ENCODE measurements around the gene AMOT. TPM values are rescaled to one million over a fixed set of nuclear protein-coding genes. Genes with fewer than 3 reads are reported as not detected.
"Not testable (repeated sequence)": the region's sequence is repeated elsewhere in the genome, so short reads cannot be mapped to it uniquely, and the experiment has no call there.

Gene AMOT, protein sequence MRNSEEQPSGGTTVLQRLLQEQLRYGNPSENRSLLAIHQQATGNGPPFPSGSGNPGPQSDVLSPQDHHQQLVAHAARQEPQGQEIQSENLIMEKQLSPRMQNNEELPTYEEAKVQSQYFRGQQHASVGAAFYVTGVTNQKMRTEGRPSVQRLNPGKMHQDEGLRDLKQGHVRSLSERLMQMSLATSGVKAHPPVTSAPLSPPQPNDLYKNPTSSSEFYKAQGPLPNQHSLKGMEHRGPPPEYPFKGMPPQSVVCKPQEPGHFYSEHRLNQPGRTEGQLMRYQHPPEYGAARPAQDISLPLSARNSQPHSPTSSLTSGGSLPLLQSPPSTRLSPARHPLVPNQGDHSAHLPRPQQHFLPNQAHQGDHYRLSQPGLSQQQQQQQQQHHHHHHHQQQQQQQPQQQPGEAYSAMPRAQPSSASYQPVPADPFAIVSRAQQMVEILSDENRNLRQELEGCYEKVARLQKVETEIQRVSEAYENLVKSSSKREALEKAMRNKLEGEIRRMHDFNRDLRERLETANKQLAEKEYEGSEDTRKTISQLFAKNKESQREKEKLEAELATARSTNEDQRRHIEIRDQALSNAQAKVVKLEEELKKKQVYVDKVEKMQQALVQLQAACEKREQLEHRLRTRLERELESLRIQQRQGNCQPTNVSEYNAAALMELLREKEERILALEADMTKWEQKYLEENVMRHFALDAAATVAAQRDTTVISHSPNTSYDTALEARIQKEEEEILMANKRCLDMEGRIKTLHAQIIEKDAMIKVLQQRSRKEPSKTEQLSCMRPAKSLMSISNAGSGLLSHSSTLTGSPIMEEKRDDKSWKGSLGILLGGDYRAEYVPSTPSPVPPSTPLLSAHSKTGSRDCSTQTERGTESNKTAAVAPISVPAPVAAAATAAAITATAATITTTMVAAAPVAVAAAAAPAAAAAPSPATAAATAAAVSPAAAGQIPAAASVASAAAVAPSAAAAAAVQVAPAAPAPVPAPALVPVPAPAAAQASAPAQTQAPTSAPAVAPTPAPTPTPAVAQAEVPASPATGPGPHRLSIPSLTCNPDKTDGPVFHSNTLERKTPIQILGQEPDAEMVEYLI
- total RNA-seq = 1.6 and 1.8 TPM in 2 replicates

DNA sequence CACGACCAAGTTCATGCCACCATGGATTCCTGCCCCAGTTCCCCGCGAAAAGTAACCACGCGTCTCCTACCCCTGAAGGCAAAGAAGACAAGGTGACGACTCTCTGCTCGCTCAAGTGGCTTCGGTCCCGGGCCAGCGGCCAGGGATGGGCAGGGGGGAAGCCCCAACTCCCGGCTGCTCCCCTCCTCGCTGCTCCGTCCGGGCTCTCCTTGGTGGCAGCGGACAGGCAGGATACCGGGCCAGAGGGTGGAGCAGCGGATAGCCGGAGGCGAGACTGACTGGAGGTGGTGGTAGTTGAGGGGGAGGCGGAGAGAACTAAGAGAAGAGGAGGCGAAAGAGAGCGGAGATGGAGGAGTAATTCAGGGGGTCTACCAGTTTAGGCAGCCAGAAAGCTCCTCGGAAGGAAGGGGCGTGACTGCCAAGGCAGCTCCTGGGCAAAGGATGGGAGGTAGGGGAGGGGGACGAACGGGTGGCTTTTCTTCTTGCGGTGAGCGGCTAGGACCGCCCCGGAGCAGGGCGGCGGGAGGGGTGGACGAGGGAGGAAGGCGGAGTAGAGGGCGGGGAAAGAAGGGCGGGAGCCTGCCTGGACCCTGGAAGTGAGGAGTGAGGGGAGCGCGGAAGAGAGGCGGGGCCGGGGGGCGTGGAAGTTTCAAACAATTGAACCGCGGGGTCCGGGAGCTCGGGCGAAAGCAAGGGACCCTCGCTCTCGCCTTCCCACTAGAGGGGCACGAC, at the start of gene AMOT:
Gene AMOT, minus strand, starts transcription at position 450 of the 732 bp plus-strand sequence. CDS start 17,705 bp downstream, outside the sequence.
- intact Hi-C loops (cut with micrococcal nuclease) = loop anchor here (1.0 to 2.0 kb wide), 2 partner anchors 160 to 1160 kb away; partner anchors contain the start of gene ALG13

DNA sequence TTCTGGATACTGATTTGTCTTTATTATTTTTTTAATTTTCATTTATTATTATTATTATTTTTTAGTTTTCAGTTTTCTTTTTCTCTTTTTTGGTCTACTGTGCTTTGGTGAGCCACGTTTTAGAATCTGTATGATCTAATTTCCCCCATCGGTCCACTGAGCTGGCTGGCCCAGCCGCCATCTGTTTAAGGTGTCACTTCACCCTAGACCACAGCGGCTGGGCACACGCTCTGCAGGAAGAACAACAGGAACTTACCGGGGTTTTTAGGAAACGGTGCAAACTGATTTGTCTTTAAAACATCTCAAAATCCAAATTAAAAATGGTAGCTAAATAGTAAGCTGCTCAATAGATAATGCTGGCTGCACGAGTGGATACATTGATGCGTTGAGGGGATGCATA, 48.8 kb upstream of the AMOT start:
- intact Hi-C loops (cut with micrococcal nuclease) = no loop called here

- intact Hi-C loops (cut with micrococcal nuclease) = no loop called here
Measured at GRCh38 chrX:112888916-112889315, 48.3 kb upstream of the AMOT start.

GRCh38 chrX:112877771-112878173, 37.1 kb upstream of the AMOT start:
- intact Hi-C loops (cut with micrococcal nuclease) = no loop called here

GRCh38 chrX:112874614-112875013, 34.0 kb upstream of the AMOT start:
- intact Hi-C loops (cut with micrococcal nuclease) = no loop called here

DNA sequence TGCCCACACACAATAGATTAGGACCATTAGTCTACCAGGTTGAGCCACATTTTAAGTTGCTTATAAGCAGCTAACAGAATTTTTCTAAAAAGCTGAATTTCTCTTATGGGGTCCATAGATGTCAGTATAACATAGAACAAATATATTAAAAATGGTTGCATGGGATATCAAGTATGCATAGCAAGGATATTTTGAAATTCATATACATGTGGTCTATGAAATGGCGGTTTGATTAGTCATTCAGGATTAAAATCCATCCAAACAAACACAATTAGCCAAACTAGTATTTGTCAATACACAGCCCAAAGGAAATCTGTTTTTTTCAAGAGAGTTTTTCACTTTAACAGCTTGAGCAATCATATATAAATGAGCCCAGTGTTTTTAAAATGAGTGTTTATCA, 33.5 kb upstream of the AMOT start:
- intact Hi-C loops (cut with micrococcal nuclease) = no loop called here

DNA sequence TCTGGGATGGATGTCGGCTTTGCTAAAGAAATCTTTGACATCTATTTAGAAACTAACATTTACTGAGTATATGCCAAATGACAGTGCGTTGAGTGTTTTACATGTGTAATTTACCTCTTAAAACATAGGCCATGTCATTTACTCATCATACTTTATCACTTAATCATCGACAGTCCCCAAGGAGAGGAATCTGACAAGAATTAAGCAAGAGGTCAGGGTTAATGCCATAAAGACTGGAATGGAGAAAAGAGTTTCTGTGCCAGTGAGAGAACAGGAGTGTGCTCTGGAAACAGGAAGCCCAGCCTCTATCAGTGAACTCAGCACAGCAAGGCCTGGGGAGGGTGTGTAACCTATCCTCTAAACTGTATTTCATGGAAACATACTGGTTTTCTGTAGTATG, 28.0 kb upstream of the AMOT start:
- intact Hi-C loops (cut with micrococcal nuclease) = no loop called here

- intact Hi-C loops (cut with micrococcal nuclease) = loop anchor here (2.0 kb wide), 1 partner anchor 49 kb away; no protein-coding TSS in a partner anchor
Measured at GRCh38 chrX:112867570-112867969, 26.9 kb upstream of the AMOT start.

- intact Hi-C loops (cut with micrococcal nuclease) = loop anchor here (2.0 kb wide), 1 partner anchor 47 kb away; no protein-coding TSS in a partner anchor
Measured at GRCh38 chrX:112866175-112866574, 25.5 kb upstream of the AMOT start.

DNA sequence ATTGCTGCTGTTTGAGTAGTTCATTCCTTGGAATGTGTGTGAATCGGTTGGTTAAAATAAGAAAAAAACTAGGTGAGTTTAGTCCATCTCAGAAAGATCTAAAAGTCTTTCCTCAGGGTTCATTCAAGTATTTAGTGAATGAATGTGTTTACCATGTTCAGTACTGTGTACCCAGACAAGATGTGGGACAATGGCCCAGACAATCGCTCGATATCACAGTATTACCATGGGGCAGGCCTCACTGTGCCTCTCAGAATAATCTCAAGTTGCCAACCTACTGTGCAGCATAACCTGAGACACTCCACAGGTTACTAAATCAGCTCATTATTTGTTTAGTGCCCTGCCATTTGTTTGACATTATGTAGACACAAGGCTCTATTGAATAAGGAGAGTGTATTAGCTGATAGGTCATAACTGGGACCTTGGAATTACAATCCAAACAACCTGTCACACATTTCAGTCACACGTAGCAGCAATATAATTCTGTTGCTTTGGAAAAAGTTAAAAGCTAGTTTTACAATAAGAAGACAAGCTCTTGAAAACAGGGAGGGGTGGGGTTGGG, 24.9 kb upstream of the AMOT start:
- intact Hi-C loops (cut with micrococcal nuclease) = loop anchor here (2.0 kb wide), 1 partner anchor 47 kb away; no protein-coding TSS in a partner anchor

DNA sequence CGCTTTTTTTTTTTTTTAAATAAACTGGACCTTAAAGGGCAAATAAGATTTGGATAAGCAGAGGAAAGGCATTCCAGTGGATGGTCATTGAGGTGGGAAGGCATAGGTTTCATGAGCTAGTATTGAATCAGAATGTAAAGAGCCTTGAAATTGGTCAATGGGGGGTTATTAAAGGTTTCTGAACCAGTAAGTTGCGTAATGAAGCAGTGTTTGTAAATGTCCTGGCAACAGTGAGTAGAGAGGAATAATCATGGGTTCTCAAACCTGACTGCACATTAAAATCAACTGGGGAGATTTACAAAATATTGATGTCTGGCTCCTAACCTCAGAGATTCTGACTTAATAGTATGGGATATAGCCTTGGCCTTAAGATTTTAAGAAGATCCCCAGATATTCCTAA, 23.2 kb upstream of the AMOT start:
- intact Hi-C loops (cut with micrococcal nuclease) = no loop called here

DNA sequence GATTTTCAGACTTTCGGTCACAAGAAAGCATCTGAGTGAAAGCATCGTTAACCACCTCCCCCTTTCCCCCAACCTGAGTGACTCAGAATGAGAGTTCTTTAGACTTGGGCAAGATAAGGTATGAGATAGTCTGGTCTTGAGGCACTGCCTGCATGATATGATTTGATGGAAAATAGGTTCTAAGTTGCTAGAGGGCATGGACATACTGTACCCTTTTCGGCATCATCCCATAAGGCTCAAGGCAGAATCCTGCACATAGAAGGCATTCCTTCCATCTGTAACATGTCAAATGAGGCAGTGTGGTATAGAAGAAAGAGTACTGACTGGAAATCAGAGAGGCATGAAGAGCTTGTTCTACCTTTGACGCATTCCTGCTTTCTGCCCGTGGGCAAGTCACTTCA, 16.8 kb upstream of the AMOT start:
- intact Hi-C loops (cut with micrococcal nuclease) = no loop called here

- intact Hi-C loops (cut with micrococcal nuclease) = not testable (repeated sequence)
Measured at GRCh38 chrX:112854901-112855300, 14.3 kb upstream of the AMOT start.

- intact Hi-C loops (cut with micrococcal nuclease) = no loop called here
Measured at GRCh38 chrX:112852851-112853250, 12.2 kb upstream of the AMOT start.

DNA sequence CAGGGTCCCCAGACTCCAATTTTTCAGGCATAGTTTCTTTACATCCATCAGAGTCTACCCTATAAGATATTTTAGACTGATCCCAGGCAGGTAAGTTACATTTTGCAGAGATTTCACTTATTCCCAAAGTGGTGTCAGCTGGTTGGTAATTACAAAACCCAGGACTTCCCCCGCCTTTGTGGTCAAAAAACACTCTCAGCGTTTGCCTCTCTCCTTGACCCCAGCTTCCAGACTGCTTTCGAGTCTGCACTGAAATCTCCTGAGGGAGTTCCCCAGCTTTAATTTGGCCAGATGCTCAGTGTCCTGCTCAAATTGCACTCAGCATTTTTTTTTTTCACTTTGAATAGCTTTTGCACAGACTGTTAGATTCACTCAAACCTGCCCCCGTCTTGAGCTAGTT, 11.2 kb upstream of the AMOT start:
- intact Hi-C loops (cut with micrococcal nuclease) = no loop called here

- intact Hi-C loops (cut with micrococcal nuclease) = no loop called here
Measured at GRCh38 chrX:112851161-112851779, 10.6 kb upstream of the AMOT start.

DNA sequence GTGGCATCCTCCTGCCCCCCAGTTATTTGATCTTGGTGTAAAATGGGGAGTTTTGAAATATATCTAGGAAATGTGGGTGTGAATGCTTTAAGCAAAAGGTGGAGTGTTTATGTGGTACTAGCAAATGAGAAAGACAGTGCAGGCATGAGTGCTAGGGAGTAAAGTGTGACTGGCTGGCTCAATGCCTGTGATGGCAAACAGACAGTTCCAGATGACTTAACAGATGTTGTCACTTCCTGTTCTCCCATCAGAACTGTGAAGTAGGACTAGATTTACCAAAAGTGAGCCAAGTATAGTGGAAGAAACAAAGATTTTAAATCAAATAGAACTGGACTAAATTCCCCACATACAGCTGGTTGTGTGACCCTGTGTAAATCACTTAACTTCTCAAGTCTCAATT, 8.4 kb upstream of the AMOT start:
- intact Hi-C loops (cut with micrococcal nuclease) = no loop called here

- intact Hi-C loops (cut with micrococcal nuclease) = no loop called here
Measured at GRCh38 chrX:112846782-112847181, 6.2 kb upstream of the AMOT start.

GRCh38 chrX:112846187-112846586, 5.6 kb upstream of the AMOT start:
- intact Hi-C loops (cut with micrococcal nuclease) = no loop called here

- intact Hi-C loops (cut with micrococcal nuclease) = no loop called here
Measured at GRCh38 chrX:112844250-112844649, 3.6 kb upstream of the AMOT start.

Data from T-helper 1 cell treated with Interleukin-12 subunit alpha and Interleukin-12 subunit beta and Interleukin-4 antibody, amounts not matched to agents 30 ng/mL and 1 ng/mL, for 36 hours (primary cell).